H9 (cell line): Measurements from ENCODE around the gene ADGRB3. TPM values are rescaled to one million over a fixed set of nuclear protein-coding genes. Genes with fewer than 3 reads are reported as not detected.

Source experiments
- DNase-seq: peaks from one replicate; pipeline ENCODE4 v3.0.0-alpha.2; 2017
- H2AFZ ChIP-seq: one replicate; pipeline ENCODE4 v1.6.1; 2013; ENCODE audit warnings: mild to moderate bottlenecking, low read length, control low read depth, moderate library complexity
- H2AK5ac ChIP-seq: 2 replicates; pipeline ENCODE4 v1.6.1; 2013; ENCODE audit warnings: low read length, control low read depth, mixed read lengths; ENCODE audit not compliant: insufficient read length
- H2BK120ac ChIP-seq: one replicate; pipeline ENCODE4 v1.6.1; 2013; ENCODE audit warnings: low read depth, mild to moderate bottlenecking, low read length, control low read depth, inconsistent platforms; ENCODE audit not compliant: poor library complexity, severe bottlenecking
- H2BK12ac ChIP-seq: 2 replicates; pipeline ENCODE4 v1.6.1; 2013; ENCODE audit warnings: low read length, control low read depth, mixed read lengths, low read depth; ENCODE audit not compliant: insufficient read length
- H2BK15ac ChIP-seq: 2 replicates; pipeline ENCODE4 v1.6.1; 2013; ENCODE audit warnings: low read depth, low read length, control low read depth
- H2BK20ac ChIP-seq: one replicate; pipeline ENCODE4 v1.6.1; 2013; ENCODE audit warnings: low read depth, mild to moderate bottlenecking, low read length, control low read depth, inconsistent platforms; ENCODE audit not compliant: poor library complexity, severe bottlenecking
- H2BK5ac ChIP-seq: 2 replicates; pipeline ENCODE4 v1.6.1; 2013; ENCODE audit warnings: low read length, control low read depth, mixed read lengths; ENCODE audit not compliant: insufficient read length
- H3K14ac ChIP-seq: 2 replicates; pipeline ENCODE4 v1.6.1; 2013; ENCODE audit warnings: low read length, control low read depth; ENCODE audit not compliant: insufficient read depth
- H3K18ac ChIP-seq: 2 replicates; pipeline ENCODE4 v1.6.1; 2013; ENCODE audit warnings: low read depth, mild to moderate bottlenecking, mixed read lengths, low read length, control low read depth; ENCODE audit not compliant: insufficient read length
- H3K23ac ChIP-seq: 2 replicates; pipeline ENCODE4 v1.6.1; 2013; ENCODE audit warnings: low read length, control low read depth, mixed read lengths, low read depth; ENCODE audit not compliant: insufficient read length
- H3K23me2 ChIP-seq: 2 replicates; pipeline ENCODE4 v1.6.1; 2013; ENCODE audit warnings: low read depth, mild to moderate bottlenecking, mixed read lengths, low read length, control low read depth; ENCODE audit not compliant: insufficient read length, poor library complexity, severe bottlenecking
- H3K27ac ChIP-seq: 2 replicates; pipeline ENCODE4 v1.5.1; 2013; ENCODE audit warnings: low read length, control low read depth, mixed read lengths, low read depth; ENCODE audit not compliant: insufficient read length
- H3K27me3 ChIP-seq: 2 replicates; pipeline ENCODE4 v1.6.1; 2013; ENCODE audit warnings: low read length, control low read depth, inconsistent platforms; ENCODE audit not compliant: insufficient read depth
- H3K4ac ChIP-seq: 2 replicates; pipeline ENCODE4 v1.6.1; 2013; ENCODE audit warnings: low read depth, mild to moderate bottlenecking, control low read depth, inconsistent platforms, low read length, moderate library complexity
- H3K4me1 ChIP-seq: 2 replicates; pipeline ENCODE4 v1.6.1; 2013; ENCODE audit warnings: low read length, control low read depth, inconsistent platforms; ENCODE audit not compliant: insufficient read depth
- H3K4me2 ChIP-seq: 2 replicates; pipeline ENCODE4 v1.6.1; 2013; ENCODE audit warnings: low read length, control low read depth, mixed read lengths; ENCODE audit not compliant: insufficient read length, insufficient read depth
- H3K56ac ChIP-seq: 2 replicates; pipeline ENCODE4 v1.6.1; 2013; ENCODE audit warnings: low read depth, mild to moderate bottlenecking, mixed read lengths, low read length, control low read depth; ENCODE audit not compliant: insufficient read length
- H3K79me1 ChIP-seq: 2 replicates; pipeline ENCODE4 v1.6.1; 2013; ENCODE audit warnings: low read depth, mild to moderate bottlenecking, moderate library complexity, low read length, control low read depth, inconsistent platforms; ENCODE audit not compliant: insufficient read depth, poor library complexity, severe bottlenecking
- H3K79me2 ChIP-seq: 2 replicates; pipeline ENCODE4 v1.6.1; 2013; ENCODE audit warnings: low read length, control low read depth, inconsistent platforms; ENCODE audit not compliant: insufficient read depth
- H3K9ac ChIP-seq: 2 replicates; pipeline ENCODE4 v1.6.1; 2013; ENCODE audit warnings: low read length, control low read depth, mixed read lengths; ENCODE audit not compliant: insufficient read length; ENCODE audit errors: extremely low read depth
- H3K9me3 ChIP-seq: one replicate; pipeline ENCODE4 v1.6.1; 2013; ENCODE audit warnings: low read depth, low read length, inconsistent platforms; ENCODE audit not compliant: control insufficient read depth
- H3T11ph ChIP-seq: one replicate; pipeline ENCODE4 v1.6.1; 2013; ENCODE audit warnings: mild to moderate bottlenecking, low read length, control low read depth, inconsistent platforms
- H4K20me1 ChIP-seq: one replicate; pipeline ENCODE4 v1.6.1; 2013; ENCODE audit not compliant: control insufficient read depth, insufficient read length, insufficient read depth
- H4K5ac ChIP-seq: 2 replicates; pipeline ENCODE4 v1.6.1; 2013; ENCODE audit warnings: low read depth, mild to moderate bottlenecking, mixed read lengths, low read length, control low read depth; ENCODE audit not compliant: insufficient read length
- H4K8ac ChIP-seq: replicated peaks from 2 replicates; pipeline ENCODE4 v1.6.1; 2013; ENCODE audit warnings: low read length, control low read depth, mixed read lengths, low read depth; ENCODE audit not compliant: insufficient read length
- H4K91ac ChIP-seq: 2 replicates; pipeline ENCODE4 v1.6.1; 2013; ENCODE audit warnings: low read depth, mild to moderate bottlenecking, moderate library complexity, mixed read lengths, low read length, control low read depth; ENCODE audit not compliant: insufficient read length
- H3K27ac Mint-ChIP-seq, 3 experiments: 2 replicates in 2 of 3; 3 replicates in 1 of 3; pipeline ENCODE4 v1.8.0; 2020 to 2021; ENCODE audit warnings: mixed read lengths in 3 of 3, mild to moderate bottlenecking in 1 of 3, moderate library complexity in 1 of 3
- H3K27me3 Mint-ChIP-seq: 2 replicates; pipeline ENCODE4 v1.8.0; 2021; ENCODE audit warnings: low read depth, mild to moderate bottlenecking, moderate library complexity, mixed read lengths
- H3K36me3 Mint-ChIP-seq, 3 experiments: 2 replicates in 2 of 3; 3 replicates in 1 of 3; pipeline ENCODE4 v1.8.0; 2020 to 2021; ENCODE audit warnings: low read depth in 3 of 3, mixed read lengths in 3 of 3; ENCODE audit not compliant: insufficient read depth in 1 of 3
- H3K4me1 Mint-ChIP-seq, 2 experiments: 2 replicates each; pipeline ENCODE4 v1.8.0; 2020; ENCODE audit warnings: mixed read lengths in 2 of 2
- H3K4me3 Mint-ChIP-seq, 2 experiments: 2 replicates in 1 of 2; 3 replicates in 1 of 2; pipeline ENCODE4 v1.8.0; 2020 to 2021; ENCODE audit warnings: mild to moderate bottlenecking in 2 of 2, mixed read lengths in 2 of 2, moderate library complexity in 1 of 2
- H3K9me3 Mint-ChIP-seq, 2 experiments: 2 replicates in 1 of 2; 3 replicates in 1 of 2; pipeline ENCODE4 v1.8.0; 2020; ENCODE audit warnings: mild to moderate bottlenecking in 2 of 2, mixed read lengths in 2 of 2, moderate library complexity in 1 of 2
- CTCF ChIP-seq: fragments of 200-600 bp; sonication (generic); conservative IDR thresholded peaks from 3 replicates; pipeline ENCODE4 v1.8.0; 2021; ENCODE audit warnings: antibody characterized with exemption, mild to moderate bottlenecking
- WGBS: extraction: QIAGEN DNeasy Blood & Tissue Kit; methylation state at CpG from one replicate; pipeline ENCODE4 v1.1.7; 2013; ENCODE audit warnings: missing lambda C conversion rate, low lambda C conversion rate, mixed read lengths; ENCODE audit not compliant: insufficient read length; ENCODE audit errors: extremely low coverage; 5-methylcytosine and 5-hydroxymethylcytosine counted together
- total RNA-seq: library from RNA; stranded (reverse); gene quantifications from 2 replicates; pipeline ENCODE4 v1.2.1, GENCODE V29; 2021

The ADGRB3 gene
- total RNA-seq, 1 experiment from 2014 or later, result 0.37 TPM

GRCh38 chr6:68653706-68654089 lies 18.6 kb downstream of the ADGRB3 start:
- Histone ChIP-seq H2BK120ac (no peak overlapping the region), H3T11ph (no peak overlapping the region), H3K9ac (no peak overlapping the region), H2AFZ (no peak overlapping the region), H2BK12ac (no peak overlapping the region), H3K23me2 (no peaks in the 10 kb centered on the region), H2BK15ac (no peak overlapping the region), H3K4ac (no peak overlapping the region), H2BK5ac (no peak overlapping the region), H2AK5ac (no peak overlapping the region), H3K4me2 (no peak overlapping the region), H3K23ac (no peak overlapping the region), H4K5ac (no peak overlapping the region), H3K27me3 (no peaks in the 10 kb centered on the region), H3K18ac (no peak overlapping the region), H3K56ac (no peak overlapping the region), H4K91ac (no peak overlapping the region), H3K79me2 (no peaks in the 10 kb centered on the region), H4K8ac (no peak overlapping the region), H2BK20ac (no peak overlapping the region), H3K79me1 (no peaks in the 10 kb centered on the region), H4K20me1 (no peaks in the 10 kb centered on the region), H3K9me3 (no peaks in the 10 kb centered on the region), H3K14ac (no peak overlapping the region), H3K27ac (no peak overlapping the region), H3K4me1 (no peaks in the 10 kb centered on the region)
- no peaks in the 10 kb centered on the region for H3K9me3 Mint-ChIP-seq
- no peak for DNase-seq
- H3K27me3 Mint-ChIP-seq, result no peaks in the 10 kb centered on the region
- H3K4me3 Mint-ChIP-seq, result no peak overlapping the region
- peaks cover 4% of the 10 kb centered on the region in 2 experiments; a peak in 2 of 4 replicates for H3K4me1 Mint-ChIP-seq
- WGBS, result no CpG with 5 or more reads among the region's 2 CpGs
- no peaks in the 10 kb centered on the region for H3K36me3 Mint-ChIP-seq
- TF ChIP-seq CTCF, result no peak
- no peak overlapping the region for H3K27ac Mint-ChIP-seq
